Muscle layer of duodenum (tissue), 2 donors: ENCODE results near the gene C1orf105.
"Not testable (repeated sequence)": the region's sequence is repeated elsewhere in the genome, so short reads cannot be mapped to it uniquely, and the experiment has no call there.

ENCODE experiments used
- H3K27ac ChIP-seq: one replicate; pipeline ENCODE4 v1.7.0; 2013; ENCODE audit warnings: mild to moderate bottlenecking, low read length
- H3K27me3 ChIP-seq: one replicate; pipeline ENCODE4 v1.7.0; 2013; ENCODE audit warnings: low read depth, mild to moderate bottlenecking, control low read depth, low read length
- H3K36me3 ChIP-seq, 2 donors: one replicate each; pipeline ENCODE4 v1.7.0; 2013; ENCODE audit warnings: low read length in 2 of 2, control low read depth in 1 of 2, mild to moderate bottlenecking in 1 of 2; ENCODE audit not compliant: insufficient read depth in 2 of 2, control insufficient read depth in 1 of 2
- H3K4me1 ChIP-seq, 2 donors: one replicate each; pipeline ENCODE4 v1.7.0; 2013; ENCODE audit warnings: low read length in 2 of 2, mild to moderate bottlenecking in 2 of 2, control low read depth in 1 of 2, moderate library complexity in 1 of 2; ENCODE audit not compliant: insufficient read depth in 2 of 2, control insufficient read depth in 1 of 2
- H3K4me3 ChIP-seq, 2 donors: one replicate each; pipeline ENCODE4 v1.7.0; 2013; ENCODE audit warnings: low read length in 2 of 2, low read depth in 1 of 2, mild to moderate bottlenecking in 1 of 2
- H3K9me3 ChIP-seq, 2 donors: one replicate each; pipeline ENCODE4 v1.7.0; 2013; ENCODE audit warnings: low read length in 2 of 2, control low read depth in 1 of 2, mild to moderate bottlenecking in 1 of 2; ENCODE audit not compliant: control insufficient read depth in 1 of 2
- donor health status: healthy.

Gene C1orf105, protein sequence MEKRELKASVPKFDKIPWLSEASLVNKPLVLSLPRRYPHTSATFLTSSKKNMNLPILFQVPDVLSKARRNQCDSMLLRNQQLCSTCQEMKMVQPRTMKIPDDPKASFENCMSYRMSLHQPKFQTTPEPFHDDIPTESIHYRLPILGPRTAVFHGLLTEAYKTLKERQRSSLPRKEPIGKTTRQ

GRCh38 chr1:172420385-172420784 lies at the start of gene C1orf105:
C1orf105 (plus strand) TSS chr1:172420685; CDS start chr1:172420886, 201 bp downstream.
- H3K4me1 ChIP-seq: no peaks in the 10 kb centered on the region

GRCh38 chr1:172371646-172372045 lies 48.8 kb upstream of the C1orf105 start:
- not testable (repeated sequence) for H3K4me1 ChIP-seq, H3K9me3 ChIP-seq, H3K4me3 ChIP-seq, H3K27ac ChIP-seq, H3K27me3 ChIP-seq, H3K36me3 ChIP-seq

More at GRCh38 chr1:172420385-172420784, at the start of gene C1orf105:
- Histone ChIP-seq H3K27ac (no peak within 1 kb of the TSS), H3K36me3 (no peaks in the 10 kb centered on the region), H3K27me3 (no peaks in the 10 kb centered on the region), H3K9me3 (no peaks in the 10 kb centered on the region), H3K4me3 (no peak within 1 kb of the TSS)

GRCh38 chr1:172373864-172374263 lies 46.6 kb upstream of the C1orf105 start:
- H3K4me1 ChIP-seq: no peaks in the 10 kb centered on the region
- no peak overlapping the region for H3K27ac ChIP-seq
- no peaks in the 10 kb centered on the region for H3K27me3 ChIP-seq
- peaks cover 0 to 1% of the 10 kb centered on the region in 2 donors for H3K9me3 ChIP-seq
- H3K36me3 ChIP-seq: no peaks in the 10 kb centered on the region
- H3K4me3 ChIP-seq: no peak overlapping the region

DNA sequence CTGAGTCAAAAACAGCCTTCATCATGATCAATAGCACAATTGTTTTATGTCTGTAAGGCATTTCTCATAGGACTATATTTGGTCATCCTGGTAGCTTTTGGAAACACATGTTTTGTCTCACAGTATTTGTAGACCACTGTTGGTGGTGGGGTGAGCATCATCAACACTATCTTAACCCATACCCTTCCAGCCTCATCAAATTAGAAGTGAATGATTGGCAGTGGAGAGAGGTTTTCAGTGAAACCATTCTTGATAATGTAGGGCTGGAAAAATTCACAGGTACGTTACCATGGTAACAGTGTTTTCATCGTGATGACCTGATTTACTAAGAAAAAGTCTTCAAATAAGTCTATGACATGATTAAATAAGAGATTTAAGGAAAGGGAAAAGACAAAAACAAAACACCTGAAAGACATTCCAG lies 45.3 kb upstream of the C1orf105 start:
- Histone ChIP-seq H3K4me3 (no peak overlapping the region), H3K27ac (no peak overlapping the region), H3K9me3 (no peaks in the 10 kb centered on the region), H3K27me3 (no peaks in the 10 kb centered on the region), H3K36me3 (no peaks in the 10 kb centered on the region), H3K4me1 (no peaks in the 10 kb centered on the region)

- Histone ChIP-seq H3K4me1 (peaks cover 0 to 4% of the 10 kb centered on the region in 2 donors), H3K27ac (no peak overlapping the region), H3K4me3 (no peak overlapping the region), H3K36me3 (no peaks in the 10 kb centered on the region), H3K9me3 (no peaks in the 10 kb centered on the region), H3K27me3 (no peaks in the 10 kb centered on the region)
These were observed 44.1 kb upstream of the C1orf105 start for GRCh38 chr1:172376431-172376830.

GRCh38 chr1:172377565-172377964 lies 42.9 kb upstream of the C1orf105 start:
- H3K9me3 ChIP-seq: no peaks in the 10 kb centered on the region
- peaks cover 0 to 4% of the 10 kb centered on the region in 2 donors for H3K4me1 ChIP-seq
- no peaks in the 10 kb centered on the region for H3K27me3 ChIP-seq
- H3K4me3 ChIP-seq: no peak overlapping the region
- no peak overlapping the region for H3K27ac ChIP-seq
- no peaks in the 10 kb centered on the region for H3K36me3 ChIP-seq

DNA sequence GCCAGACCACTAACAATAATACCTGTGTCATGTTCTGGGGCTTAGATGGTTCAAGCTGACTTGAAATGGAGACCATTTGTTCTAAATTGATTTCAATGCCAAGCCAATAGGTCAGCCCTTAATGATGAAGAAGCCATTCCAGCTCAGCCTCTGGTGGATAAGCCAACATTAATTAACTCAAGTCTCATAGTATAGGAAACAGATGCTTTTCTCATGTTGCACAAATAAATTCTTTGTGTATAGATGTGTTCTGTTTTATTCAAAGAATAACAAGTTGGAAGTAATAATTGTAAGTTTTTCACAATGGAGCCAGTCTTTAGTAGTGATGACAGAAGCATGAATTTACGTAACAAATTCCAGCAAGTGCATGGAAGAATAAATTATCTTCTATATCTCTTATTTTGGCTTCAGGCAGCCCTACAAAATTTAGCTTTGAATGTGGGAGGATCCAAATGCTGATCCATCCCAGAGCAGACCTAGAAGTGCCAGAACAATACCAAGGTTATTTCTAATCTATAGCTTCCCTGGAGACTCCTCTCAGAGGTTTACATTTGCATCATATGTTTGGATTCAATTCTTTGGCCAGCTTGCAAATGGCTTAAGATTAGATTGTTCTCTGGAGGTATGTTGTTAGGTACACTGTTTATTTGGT lies 42.2 kb upstream of the C1orf105 start:
- H3K9me3 ChIP-seq: no peaks in the 10 kb centered on the region
- no peaks in the 10 kb centered on the region for H3K36me3 ChIP-seq
- H3K4me3 ChIP-seq: no peak overlapping the region
- no peak overlapping the region for H3K27ac ChIP-seq
- peaks cover 0 to 4% of the 10 kb centered on the region in 2 donors for H3K4me1 ChIP-seq
- H3K27me3 ChIP-seq: no peaks in the 10 kb centered on the region

DNA sequence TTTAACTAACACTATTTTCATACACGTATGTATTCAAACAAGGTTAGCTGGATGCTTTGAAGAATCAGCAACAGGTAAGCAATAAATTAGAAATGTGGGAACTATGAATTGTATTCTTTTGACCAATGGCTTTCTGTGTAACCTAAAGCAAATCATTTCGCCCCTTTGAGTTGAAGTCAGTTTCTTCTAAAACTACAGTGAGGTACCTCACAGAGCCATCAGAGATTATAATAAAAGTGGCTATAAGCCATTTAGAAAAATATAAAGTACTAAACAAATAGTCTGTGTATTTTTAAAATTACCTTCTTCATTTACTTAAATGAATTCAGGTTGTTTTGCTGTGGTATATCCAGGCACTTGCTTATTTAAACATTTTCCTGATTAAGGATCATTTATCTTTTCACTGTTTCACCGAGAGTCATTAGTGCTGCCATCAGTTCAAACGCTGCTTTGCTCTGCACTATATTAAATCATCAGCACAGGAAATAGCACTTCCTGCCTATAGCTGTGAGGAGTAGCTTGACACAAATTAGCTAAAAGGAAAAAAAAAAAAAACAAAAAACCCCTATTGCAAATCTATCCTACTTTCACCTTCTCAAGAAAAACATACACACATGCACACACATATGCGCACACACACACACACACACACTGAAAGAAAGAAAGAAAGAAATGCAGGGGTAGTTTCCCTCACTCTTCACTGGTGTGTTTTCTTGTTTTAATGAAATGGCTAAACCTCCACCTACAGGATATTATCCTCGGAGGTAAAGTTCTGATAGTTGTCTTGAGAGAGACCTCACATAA lies 39.8 kb upstream of the C1orf105 start:
- no peak overlapping the region for H3K27ac ChIP-seq

GRCh38 chr1:172381946-172382345 lies 38.5 kb upstream of the C1orf105 start:
- Histone ChIP-seq H3K27me3 (no peaks in the 10 kb centered on the region), H3K4me1 (peaks cover 0 to 9% of the 10 kb centered on the region in 2 donors), H3K36me3 (no peaks in the 10 kb centered on the region), H3K9me3 (no peaks in the 10 kb centered on the region), H3K27ac (no peak overlapping the region), H3K4me3 (no peak overlapping the region)

More for the DNA sequence above, 39.8 kb upstream of the C1orf105 start:
- Histone ChIP-seq H3K9me3 (no peaks in the 10 kb centered on the region), H3K27me3 (no peaks in the 10 kb centered on the region), H3K36me3 (no peaks in the 10 kb centered on the region), H3K4me1 (peaks cover 0 to 9% of the 10 kb centered on the region in 2 donors), H3K4me3 (no peak overlapping the region)

DNA sequence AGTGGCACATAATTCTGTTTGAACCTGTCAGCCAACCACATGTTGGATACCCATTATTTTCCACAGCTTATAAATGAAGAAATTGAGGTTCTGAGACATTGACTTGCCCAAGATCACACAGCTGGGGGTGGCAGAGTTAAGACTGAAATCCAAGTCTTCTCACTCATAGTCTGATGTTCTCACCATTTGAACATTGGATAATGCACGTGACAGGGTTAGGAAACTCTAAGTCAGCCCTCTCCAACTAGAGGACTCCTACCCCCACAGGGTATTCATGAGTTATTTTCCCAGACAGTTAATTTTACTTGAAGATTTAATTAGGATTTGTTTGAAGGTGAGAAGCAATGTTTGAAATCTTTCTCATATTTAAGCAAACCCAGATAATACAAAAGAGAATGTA lies 38.1 kb upstream of the C1orf105 start:
- no peaks in the 10 kb centered on the region for H3K9me3 ChIP-seq
- no peaks in the 10 kb centered on the region for H3K36me3 ChIP-seq
- H3K4me1 ChIP-seq: peaks cover 0 to 9% of the 10 kb centered on the region in 2 donors
- no peak overlapping the region for H3K4me3 ChIP-seq
- H3K27ac ChIP-seq: no peak overlapping the region
- no peaks in the 10 kb centered on the region for H3K27me3 ChIP-seq

DNA sequence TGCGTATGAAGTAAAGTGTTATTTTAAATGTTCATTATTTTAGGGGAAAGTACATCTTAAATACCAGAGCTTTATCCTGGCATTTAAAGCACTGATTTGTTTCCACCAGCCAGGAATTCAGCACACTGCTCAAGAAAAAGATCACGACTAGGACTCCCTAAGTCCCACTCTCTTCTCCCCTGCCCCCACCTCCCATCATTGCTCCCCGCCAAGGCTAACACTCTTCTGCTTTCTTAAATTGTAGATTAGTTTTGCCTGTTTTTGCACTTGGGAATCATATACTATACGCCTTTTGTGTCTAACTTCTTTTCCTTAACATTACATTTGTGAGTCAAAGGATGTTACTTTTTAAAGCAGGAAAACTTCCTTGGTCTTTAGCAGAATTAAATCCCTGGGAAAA lies 37.5 kb upstream of the C1orf105 start:
- no peak overlapping the region for H3K4me3 ChIP-seq
- no peaks in the 10 kb centered on the region for H3K27me3 ChIP-seq
- no peaks in the 10 kb centered on the region for H3K36me3 ChIP-seq
- H3K9me3 ChIP-seq: no peaks in the 10 kb centered on the region
- peak overlapping the region; percentile 6 for H3K27ac ChIP-seq
- H3K4me1 ChIP-seq: peaks cover 0 to 9% of the 10 kb centered on the region in 2 donors
